Heart left ventricle (tissue), 13 donors: ENCODE measurements around the gene SIGLEC1.

Source experiments
- CTCF ChIP-seq, 12 donors: fragments of 200-600 bp; sonication (generic) in 4 of 12; IDR thresholded peaks; one replicate each; pipeline versions ENCODE4 v1.5.0 to v1.8.0; 2018 to 2022; ENCODE audit warnings: antibody characterized with exemption in 12 of 12, mild to moderate bottlenecking in 5 of 12
- POLR2A ChIP-seq, 2 donors: fragments of 450-650 bp; IDR thresholded peaks; one replicate each; pipeline ENCODE4 v1.6.1; 2017; ENCODE audit warnings: antibody characterized with exemption in 2 of 2, mild to moderate bottlenecking in 2 of 2, moderate library complexity in 2 of 2
- donor health status: ischemic (EF 13 %, LVEDD 7.1; RV severe dilation, severe dysfunction).
- donor health status: DM: no; HTN: yes; CAD: no.
- donor health status: DM: no; HTN: no; CAD: no.
- donor health status: ischemic (EF 25% LVEDD 6.9; RV normal size, moderate dysfunction).
- donor health status: ischemic (EF 25% LVEDD 5.7; RV mildly dilated, moderate dysfunction).
- donor health status: ischemic (EF 35%, LVEDD 5.7; RV mildly dilated, moderate dysfunction).
- donor health status: nonischemic (EF 11% LVEDD 7.7; RV severe dilation, severe dysfunction).
- donor health status: DM: yes; HTN: yes; CAD: no.
- donor health status: PGD.
- donor health status: ischemic (EF 29% LVEDD 5.4; RV normal size, mild dysfunction).
- donor health status: nonischemic (EF 23%, LVEDD 6.1; RV moderate dilation, normal function).

GRCh38 chr20:3727401-3728021 lies 15.1 kb upstream of the SIGLEC1 start:
- TF ChIP-seq CTCF (IDR thresholded peaks at IDR 0.05), result no peak
- no peak for TF ChIP-seq POLR2A (IDR thresholded peaks at IDR 0.05)
